Measurements from ENCODE around the gene HMGB4. TPM values are rescaled to one million over a fixed set of nuclear protein-coding genes. Genes with fewer than 3 reads are reported as not detected.

Gene HMGB4
- total RNA-seq, 4 donors from 2014 or later, result not detected

GRCh38 chr1:33823830-33824229 is 40.0 kb upstream of the HMGB4 start:
- Histone ChIP-seq H3K27me3 (no peaks in the 10 kb centered on the region), H3K4me1 (no peaks in the 10 kb centered on the region), H3K9me3 (no peaks in the 10 kb centered on the region), H3K4me3 (no peak overlapping the region), H3K27ac (no peak overlapping the region), H3K36me3 (no peaks in the 10 kb centered on the region)
- TF ChIP-seq, protein P1, sequence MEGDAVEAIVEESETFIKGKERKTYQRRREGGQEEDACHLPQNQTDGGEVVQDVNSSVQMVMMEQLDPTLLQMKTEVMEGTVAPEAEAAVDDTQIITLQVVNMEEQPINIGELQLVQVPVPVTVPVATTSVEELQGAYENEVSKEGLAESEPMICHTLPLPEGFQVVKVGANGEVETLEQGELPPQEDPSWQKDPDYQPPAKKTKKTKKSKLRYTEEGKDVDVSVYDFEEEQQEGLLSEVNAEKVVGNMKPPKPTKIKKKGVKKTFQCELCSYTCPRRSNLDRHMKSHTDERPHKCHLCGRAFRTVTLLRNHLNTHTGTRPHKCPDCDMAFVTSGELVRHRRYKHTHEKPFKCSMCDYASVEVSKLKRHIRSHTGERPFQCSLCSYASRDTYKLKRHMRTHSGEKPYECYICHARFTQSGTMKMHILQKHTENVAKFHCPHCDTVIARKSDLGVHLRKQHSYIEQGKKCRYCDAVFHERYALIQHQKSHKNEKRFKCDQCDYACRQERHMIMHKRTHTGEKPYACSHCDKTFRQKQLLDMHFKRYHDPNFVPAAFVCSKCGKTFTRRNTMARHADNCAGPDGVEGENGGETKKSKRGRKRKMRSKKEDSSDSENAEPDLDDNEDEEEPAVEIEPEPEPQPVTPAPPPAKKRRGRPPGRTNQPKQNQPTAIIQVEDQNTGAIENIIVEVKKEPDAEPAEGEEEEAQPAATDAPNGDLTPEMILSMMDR (IDR thresholded peaks at IDR 0.05 in 4 of 5, conservative IDR thresholded peaks at IDR 0.05 in 1 of 5), result no peak
- in situ Hi-C loops (cut with MboI; ENCODE audit: low sequenced_read_pairs in 4 of 4) (no loop called here), intact Hi-C loops (cut with DNase I; ENCODE audit: low total_unique reads) (no loop called here)
- ATAC-seq, result no peak
- no peak for DNase-seq

DNA sequence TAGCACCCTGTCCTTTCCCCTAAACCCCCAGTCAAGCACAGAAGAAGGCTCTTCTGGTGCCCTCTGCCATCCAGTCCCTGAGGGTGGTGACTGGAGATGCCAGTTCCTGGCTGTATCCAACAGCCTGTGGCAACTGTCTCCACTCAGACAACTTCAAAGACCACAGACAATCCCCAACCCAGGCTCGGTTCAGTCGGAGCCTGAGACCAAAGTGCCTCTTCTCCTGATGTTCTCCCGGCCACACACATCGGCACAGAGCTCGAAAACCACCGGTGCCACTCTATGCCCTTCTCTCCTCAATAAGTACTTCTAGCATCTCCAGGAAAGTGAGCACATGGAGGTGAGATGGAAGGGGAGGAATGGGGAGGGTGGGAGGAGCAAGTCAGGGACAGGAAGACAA is 39.6 kb upstream of the HMGB4 start:
- intact Hi-C loops (cut with DNase I; ENCODE audit: low total_unique reads) (no loop called here), in situ Hi-C loops (cut with MboI; ENCODE audit: low sequenced_read_pairs in 4 of 4) (no loop called here)
- TF ChIP-seq POLR2A (IDR thresholded peaks at IDR 0.05), result no peak
- TF ChIP-seq, protein P1 (IDR thresholded peaks at IDR 0.05 in 4 of 5, conservative IDR thresholded peaks at IDR 0.05 in 1 of 5), result no peak
- Histone ChIP-seq H3K9me3 (no peaks in the 10 kb centered on the region), H3K36me3 (no peaks in the 10 kb centered on the region), H3K27ac (no peak overlapping the region), H3K27me3 (no peaks in the 10 kb centered on the region), H3K4me1 (no peaks in the 10 kb centered on the region), H3K4me3 (no peak overlapping the region)
- no peak for ATAC-seq
- DNase-seq, result no peak

DNA sequence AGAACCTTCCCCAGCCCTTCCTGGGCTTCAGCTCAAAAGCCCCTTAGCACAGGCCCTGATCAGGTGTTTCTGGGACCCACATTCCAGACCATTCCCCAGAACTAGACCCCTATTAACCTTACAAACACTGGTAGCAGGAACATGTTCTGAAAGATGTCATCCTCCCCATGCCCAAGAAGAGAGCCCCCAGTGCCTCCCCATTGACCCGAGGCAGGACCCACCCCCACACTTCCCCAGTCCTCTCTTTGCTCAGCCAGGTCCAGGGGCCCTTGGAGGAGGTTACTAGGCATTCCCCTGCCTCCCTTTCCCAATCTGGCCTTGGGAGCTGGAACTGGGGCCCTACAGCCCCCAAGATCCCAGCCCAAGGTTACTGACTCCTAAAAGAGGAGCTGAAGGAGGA is 38.9 kb upstream of the HMGB4 start:
- H3K9me3 ChIP-seq, result no peaks in the 10 kb centered on the region
- DNase-seq (no peak), ATAC-seq (no peak)
- intact Hi-C loops (cut with DNase I; ENCODE audit: low total_unique reads) (no loop called here), in situ Hi-C loops (cut with MboI; ENCODE audit: low sequenced_read_pairs in 4 of 4) (no loop called here)
- no peaks in the 10 kb centered on the region for H3K27me3 ChIP-seq
- H3K4me1 ChIP-seq, result no peaks in the 10 kb centered on the region
- no peak overlapping the region for H3K4me3 ChIP-seq
- no peaks in the 10 kb centered on the region for H3K36me3 ChIP-seq
- no peak overlapping the region for H3K27ac ChIP-seq
- no peak for TF ChIP-seq POLR2A (IDR thresholded peaks at IDR 0.05)
- TF ChIP-seq, protein P1 (IDR thresholded peaks at IDR 0.05 in 4 of 5, conservative IDR thresholded peaks at IDR 0.05 in 1 of 5), result no peak

DNA sequence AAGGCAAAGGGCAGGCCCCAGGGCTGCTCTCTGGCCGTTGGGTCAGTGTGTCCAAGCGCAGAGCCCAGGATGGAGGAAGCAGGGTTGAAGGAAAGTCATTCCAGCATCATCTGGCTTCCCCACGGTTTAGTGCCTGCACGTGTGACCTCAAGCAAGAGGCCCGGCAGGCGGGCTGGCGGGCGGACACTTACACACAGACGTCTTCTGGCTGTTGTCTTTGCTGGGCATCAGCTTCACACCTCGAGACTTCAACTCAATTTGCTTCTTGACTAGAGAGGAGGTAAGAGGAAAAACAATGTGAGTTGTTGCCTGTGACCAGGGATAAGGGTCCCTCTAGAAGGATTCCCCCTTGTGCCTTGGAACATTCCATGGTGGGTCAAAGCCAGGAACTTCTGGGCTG is 38.4 kb upstream of the HMGB4 start:
- no peak for TF ChIP-seq POLR2A (IDR thresholded peaks at IDR 0.05)
- TF ChIP-seq, protein P1 (IDR thresholded peaks at IDR 0.05 in 4 of 5, conservative IDR thresholded peaks at IDR 0.05 in 1 of 5), result no peak
- no peaks in the 10 kb centered on the region for H3K4me1 ChIP-seq
- intact Hi-C loops (cut with DNase I; ENCODE audit: low total_unique reads), result no loop called here
- no peak for DNase-seq
- H3K4me3 ChIP-seq, result no peak overlapping the region
- ATAC-seq, result no peak
- H3K27me3 ChIP-seq, result no peaks in the 10 kb centered on the region
- H3K27ac ChIP-seq, result no peak overlapping the region
- in situ Hi-C loops (cut with MboI; ENCODE audit: low sequenced_read_pairs in 4 of 4), result no loop called here
- no peaks in the 10 kb centered on the region for H3K36me3 ChIP-seq
- H3K9me3 ChIP-seq, result no peaks in the 10 kb centered on the region

- in situ Hi-C loops (cut with MboI; ENCODE audit: low sequenced_read_pairs in 4 of 4), result no loop called here
- intact Hi-C loops (cut with DNase I; ENCODE audit: low total_unique reads), result no loop called here
- no peak overlapping the region for H3K4me3 ChIP-seq
- TF ChIP-seq POLR2A (IDR thresholded peaks at IDR 0.05), result no peak
- TF ChIP-seq, protein P1 (IDR thresholded peaks at IDR 0.05 in 4 of 5, conservative IDR thresholded peaks at IDR 0.05 in 1 of 5), result no peak
- H3K27ac ChIP-seq, result no peak overlapping the region
- ATAC-seq, result no peak
- H3K36me3 ChIP-seq, result no peaks in the 10 kb centered on the region
- no peak for DNase-seq
- no peaks in the 10 kb centered on the region for H3K27me3 ChIP-seq
- H3K9me3 ChIP-seq, result no peaks in the 10 kb centered on the region
- H3K4me1 ChIP-seq, result no peaks in the 10 kb centered on the region
Measured at GRCh38 chr1:33826311-33826710, 37.6 kb upstream of the HMGB4 start.
